ENCODE data around the gene NAPEPLD.
"Not testable (repeated sequence)": the region's sequence is repeated elsewhere in the genome, so short reads cannot be mapped to it uniquely, and the experiment has no call there.

Gene NAPEPLD

GRCh38 chr7:103152744-103153617 lies 4.1 kb upstream of the NAPEPLD start:
- not testable (repeated sequence) for FAIRE-seq; DNase-seq (ENCODE audit: insufficient read length, low spot score)
- peak; percentile 24; the same call in 1 of the 2 replicates for TF ChIP-seq POLR2A (IDR thresholded peaks at IDR 0.05; ENCODE audit: low read depth, low read length)

GRCh38 chr7:103151993-103152676 lies 3.2 kb upstream of the NAPEPLD start:
- not testable (repeated sequence) for FAIRE-seq; DNase-seq (ENCODE audit: insufficient read length, low spot score)

DNA sequence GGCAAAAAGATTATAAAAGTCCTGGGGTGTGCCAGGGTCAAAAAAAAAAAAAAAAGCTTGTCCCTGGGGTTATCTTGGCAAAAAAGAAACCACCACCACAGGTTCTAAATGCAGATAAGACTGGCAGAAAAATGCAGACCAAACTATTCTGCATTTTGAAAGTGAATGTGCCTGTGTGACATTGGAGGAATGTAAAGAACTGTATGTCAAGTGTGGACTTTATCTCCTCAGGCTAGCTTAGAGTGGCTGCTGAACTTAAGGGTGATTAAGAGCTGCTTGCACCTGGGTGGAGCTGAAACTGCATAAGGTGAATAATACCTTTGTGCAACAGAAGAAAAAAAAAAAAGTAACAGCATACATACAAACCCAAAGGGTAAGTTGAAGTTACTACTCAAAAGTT lies 1.3 kb upstream of the NAPEPLD start:
- TF ChIP-seq POLR2A (IDR thresholded peaks at IDR 0.05; ENCODE audit: low read depth, low read length), result no peak
- no peak for DNase-seq (ENCODE audit: insufficient read length, low spot score)
- FAIRE-seq, result no peak

- FAIRE-seq, result no peak
- DNase-seq (ENCODE audit: insufficient read length, low spot score), result no peak
- TF ChIP-seq POLR2A (IDR thresholded peaks at IDR 0.05; ENCODE audit: low read depth, low read length), result no peak
Observed at GRCh38 chr7:103149808-103150180, 895 bp upstream of the NAPEPLD start.

DNA sequence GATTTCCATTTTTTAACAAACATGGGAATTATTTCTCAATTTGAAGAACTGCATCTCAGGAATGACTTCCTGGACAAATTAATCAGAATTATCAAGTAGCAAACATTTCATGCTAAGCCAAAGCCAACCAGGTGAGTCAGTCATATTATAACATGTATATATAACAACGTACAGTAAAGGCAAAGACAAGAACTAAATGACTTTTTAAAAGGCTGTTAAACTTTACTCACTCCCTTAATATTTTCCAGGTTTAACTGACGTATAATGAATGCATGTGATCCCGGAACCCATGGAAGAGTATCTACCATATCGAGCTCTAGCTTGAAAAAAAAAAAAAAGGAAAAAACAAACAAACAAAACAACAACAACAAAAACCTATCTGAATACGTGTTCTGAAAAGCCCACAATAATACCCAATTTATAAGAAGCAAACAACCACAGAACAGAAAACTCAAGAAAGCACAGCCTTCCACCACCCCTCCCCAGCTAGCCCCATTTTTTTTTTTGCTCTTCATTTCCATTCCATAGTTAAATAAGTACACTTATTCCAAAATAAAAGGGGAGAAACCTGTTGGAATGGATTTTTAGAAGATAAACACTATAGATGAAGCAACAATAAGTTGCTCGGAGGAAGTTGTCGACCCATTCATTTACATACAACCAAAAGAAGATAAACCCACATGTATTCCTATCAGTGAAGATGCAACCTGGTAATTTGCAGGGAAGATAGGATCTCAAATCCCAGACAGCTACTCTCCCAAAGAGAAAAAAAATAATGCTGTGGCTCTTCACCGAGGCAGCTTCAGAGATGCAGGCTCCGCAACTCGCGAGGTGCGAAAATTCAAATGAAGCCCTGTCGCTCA lies 537 bp downstream of the NAPEPLD start:
- no peak for FAIRE-seq
- no peak for DNase-seq (ENCODE audit: insufficient read length, low spot score)
- TF ChIP-seq POLR2A (IDR thresholded peaks at IDR 0.05; ENCODE audit: low read depth, low read length), result no peak

DNA sequence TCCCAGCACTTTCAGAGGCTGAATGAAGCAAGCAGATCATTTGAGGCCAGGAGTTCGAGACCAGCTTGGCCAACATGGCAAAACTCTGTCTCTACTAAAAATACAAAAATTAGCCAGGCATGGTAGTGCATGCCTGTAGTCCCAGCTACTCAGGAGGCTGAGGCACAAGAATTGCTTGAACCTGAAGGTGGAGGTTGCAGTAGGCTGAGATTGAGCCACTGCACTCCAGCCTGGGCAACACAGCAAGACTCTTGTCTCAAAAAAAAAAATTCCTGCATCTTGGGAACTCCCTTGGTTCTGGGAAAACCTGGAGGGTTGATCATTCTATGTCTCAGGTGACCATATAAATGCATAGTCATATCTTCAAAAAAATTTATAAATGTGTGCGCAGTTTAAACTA lies 4.1 kb downstream of the NAPEPLD start:
- FAIRE-seq; DNase-seq (ENCODE audit: insufficient read length, low spot score): not testable (repeated sequence)

DNA sequence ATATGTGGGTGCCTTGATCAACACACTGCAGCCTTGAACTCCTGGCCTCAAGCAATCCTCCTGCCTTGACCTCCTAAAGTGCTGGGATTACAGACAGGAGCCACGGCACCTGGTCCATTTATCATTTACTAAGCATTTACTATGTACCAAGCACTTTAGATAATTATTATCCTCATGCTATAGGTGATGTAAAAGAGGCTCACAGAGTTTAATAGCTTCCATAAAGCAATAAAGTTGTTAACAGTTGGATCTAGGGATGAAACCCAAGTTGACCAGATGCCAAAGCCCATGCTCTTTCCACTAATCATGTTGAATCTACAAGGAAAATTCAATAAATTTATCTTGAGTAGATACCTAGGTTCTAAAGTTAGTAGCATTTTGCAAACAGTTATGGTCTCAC lies 5.0 kb downstream of the NAPEPLD start:
- TF ChIP-seq POLR2A (IDR thresholded peaks at IDR 0.05; ENCODE audit: low read depth, low read length), result no peak
- FAIRE-seq (no peak), DNase-seq (ENCODE audit: insufficient read length, low spot score) (no peak)

- FAIRE-seq, result no peak
- no peak for DNase-seq (ENCODE audit: insufficient read length, low spot score)
- TF ChIP-seq POLR2A (IDR thresholded peaks at IDR 0.05; ENCODE audit: low read depth, low read length), result no peak
Observed at GRCh38 chr7:103142494-103142893, 6.4 kb downstream of the NAPEPLD start.

GRCh38 chr7:103141753-103142404 lies 7.0 kb downstream of the NAPEPLD start:
- DNase-seq (ENCODE audit: insufficient read length, low spot score) (peak; percentile 23), FAIRE-seq (no peak)

GRCh38 chr7:103140685-103141084 lies 8.2 kb downstream of the NAPEPLD start:
- TF ChIP-seq POLR2A (IDR thresholded peaks at IDR 0.05; ENCODE audit: low read depth, low read length), result no peak
- no peak for FAIRE-seq
- no peak for DNase-seq (ENCODE audit: insufficient read length, low spot score)

More at GRCh38 chr7:103141753-103142404, 7.0 kb downstream of the NAPEPLD start:
- TF ChIP-seq POLR2A (IDR thresholded peaks at IDR 0.05; ENCODE audit: low read depth, low read length), result no peak

GRCh38 chr7:103140061-103140460 lies 8.8 kb downstream of the NAPEPLD start:
- FAIRE-seq (no peak), DNase-seq (ENCODE audit: insufficient read length, low spot score) (no peak)
- no peak for TF ChIP-seq POLR2A (IDR thresholded peaks at IDR 0.05; ENCODE audit: low read depth, low read length)

DNA sequence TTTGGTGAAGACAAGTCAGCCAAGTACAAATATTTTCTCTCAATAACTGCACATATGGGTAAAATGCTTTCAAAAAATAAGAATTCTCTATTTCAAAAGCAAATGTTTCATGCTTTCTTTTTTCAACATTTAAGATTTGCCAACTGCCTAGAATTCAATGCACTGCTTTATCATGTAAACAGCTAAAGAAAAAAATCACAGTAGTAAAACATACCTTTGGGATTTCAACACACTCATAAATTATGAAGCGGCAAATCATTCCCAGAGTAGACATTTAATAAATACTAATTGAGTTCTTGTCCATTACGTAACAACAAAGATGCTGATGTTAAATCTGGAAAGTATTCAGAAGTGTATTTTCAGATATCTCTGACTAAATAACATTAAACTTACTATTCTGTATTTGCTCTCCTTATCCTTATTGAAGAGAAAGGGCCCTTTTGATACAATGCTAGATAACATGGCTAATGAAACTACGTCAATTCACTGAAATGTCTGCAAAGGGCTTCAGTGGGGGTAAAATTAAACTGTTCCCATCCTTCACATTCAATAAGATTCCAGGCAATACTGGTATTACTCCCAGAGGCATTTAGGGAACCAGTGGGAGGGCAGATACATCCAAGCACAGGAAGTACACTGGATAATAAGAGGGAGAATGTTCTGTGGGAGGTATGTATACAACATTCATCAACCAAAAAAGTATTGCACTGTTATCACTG lies 13.9 kb downstream of the NAPEPLD start:
- FAIRE-seq (no peak), DNase-seq (ENCODE audit: insufficient read length, low spot score) (no peak)

More for the DNA sequence above, 13.9 kb downstream of the NAPEPLD start:
- no peak for TF ChIP-seq POLR2A (IDR thresholded peaks at IDR 0.05; ENCODE audit: low read depth, low read length)

Data from H54 (cell line).